GM12878 (cell line): ENCODE data around the gene LGI4. TPM values are rescaled to one million over a fixed set of nuclear protein-coding genes. Genes with fewer than 3 reads are reported as not detected.

Experiments used
- ATAC-seq: fragments of 200-7000 bp; cut with Tn5 transposase; 3 replicates; pipeline ENCODE4 v1.9.1; 2020; ENCODE audit warnings: mild to moderate bottlenecking, moderate library complexity
- BruUV-seq: library from RNA; stranded (reverse); fragments of 400-500 nt; replicated peaks from 2 replicates; lab custom pipeline; 2021; lab: Mats Ljungman, UMichigan
- CTCF ChIA-PET: fragments of 300-600 bp; sonication (Branson Sonifier 250); formaldehyde crosslinking; extraction: SDS; loops from one replicate; lab custom pipeline; 2021; ENCODE audit warnings: inconsistent platforms; lab: Yijun Ruan, JAX
- POLR2A ChIA-PET: fragments of 350-600 bp; formaldehyde crosslinking; extraction: SDS; loops from one replicate; lab custom pipeline; 2021; ENCODE audit warnings: inconsistent platforms; lab: Charles Lee
- RAD21 ChIA-PET: fragments of 300-600 bp; sonication (Branson Sonifier 250); formaldehyde crosslinking; loops from one replicate; lab custom pipeline; 2023; ENCODE audit warnings: antibody characterized with exemption; ENCODE audit not compliant: unreplicated experiment; lab: Charles Lee
- SMC1A ChIA-PET: fragments of 300-600 bp; sonication (Branson Sonifier 250); formaldehyde crosslinking; loops from one replicate; lab custom pipeline; 2023; ENCODE audit not compliant: unreplicated experiment, uncharacterized antibody; lab: Charles Lee
- DNase-seq: peaks from one replicate; pipeline ENCODE4 v3.0.0-alpha.2; 2011; ENCODE audit warnings: low read depth, low spot score
- FAIRE-seq: peaks from 3 replicates; lab custom pipeline; 2011; peaks lifted over from hg19 to GRCh38; lab: Jason Lieb, UNC
- H2AFZ ChIP-seq: 2 replicates; pipeline ENCODE4 v1.6.0; 2011; ENCODE audit warnings: low read depth, low read length, control low read depth; ENCODE audit not compliant: control insufficient read depth
- H3K27ac ChIP-seq: 2 replicates; pipeline ENCODE4 v1.5.1; 2011; ENCODE audit warnings: control low read depth; ENCODE audit not compliant: control insufficient read depth, insufficient read depth
- H3K27me3 ChIP-seq, 2 experiments: replicated peaks in 1 of 2; 2 replicates each; pipeline versions ENCODE4 v1.6.0 to v1.6.1; 2011; ENCODE audit warnings: low read length in 1 of 2; ENCODE audit not compliant: control insufficient read depth in 2 of 2, insufficient read depth in 2 of 2
- H3K36me3 ChIP-seq, 2 experiments: 2 replicates each; pipeline ENCODE4 v1.5.1; 2011; ENCODE audit warnings: low read length in 1 of 2; ENCODE audit not compliant: control insufficient read depth in 2 of 2, insufficient read depth in 2 of 2
- H3K4me1 ChIP-seq: 2 replicates; pipeline ENCODE4 v1.6.1; 2011; ENCODE audit warnings: mild to moderate bottlenecking, low read length, moderate library complexity, mixed read lengths; ENCODE audit not compliant: control insufficient read depth, insufficient read depth
- H3K4me2 ChIP-seq: 2 replicates; pipeline ENCODE4 v1.6.0; 2011; ENCODE audit warnings: control low read depth; ENCODE audit not compliant: control insufficient read depth, insufficient read depth
- H3K4me3 ChIP-seq: fragments of 200-600 bp; sonication (generic); 2 replicates; pipeline ENCODE4 v1.5.1; 2016
- H3K79me2 ChIP-seq: 2 replicates; pipeline ENCODE4 v1.6.0; 2011; ENCODE audit warnings: low read length; ENCODE audit not compliant: control insufficient read depth, insufficient read depth
- H3K9ac ChIP-seq: 2 replicates; pipeline ENCODE4 v1.8.0; 2011; ENCODE audit warnings: low read length, control low read depth, mixed read lengths; ENCODE audit not compliant: control insufficient read depth, insufficient read depth
- H3K9me3 ChIP-seq: replicated peaks from 3 replicates; pipeline ENCODE4 v1.5.1; 2011; ENCODE audit warnings: mild to moderate bottlenecking, low read length; ENCODE audit not compliant: control insufficient read depth, insufficient read depth
- H4K20me1 ChIP-seq: 2 replicates; pipeline ENCODE4 v1.6.0; 2011; ENCODE audit not compliant: control insufficient read depth, insufficient read depth
- CTCF ChIP-seq, 3 experiments: IDR thresholded peaks in 2 of 3; conservative IDR thresholded peaks in 1 of 3; 2 replicates each; pipeline ENCODE4 v1.5.1; 2011; ENCODE audit warnings: low read depth in 3 of 3, low read length in 3 of 3, mild to moderate bottlenecking in 3 of 3, control low read depth in 2 of 3, moderate library complexity in 2 of 3, inconsistent platforms in 1 of 3, mixed read lengths in 1 of 3; ENCODE audit not compliant: control insufficient read depth in 2 of 3, insufficient read depth in 1 of 3; ENCODE audit errors: extremely low read depth in 1 of 3
- EED ChIP-seq: sonication (generic); IDR thresholded peaks from 2 replicates; pipeline ENCODE4 v1.6.1; 2016; ENCODE audit warnings: antibody characterized with exemption, low read depth
- MEF2A ChIP-seq: IDR thresholded peaks from 2 replicates; pipeline ENCODE4 v1.6.1; 2011; ENCODE audit warnings: low read depth, mild to moderate bottlenecking, low read length, moderate library complexity; ENCODE audit not compliant: insufficient read depth
- RAD21 ChIP-seq: IDR thresholded peaks from 2 replicates; pipeline ENCODE4 v1.6.1; 2011; ENCODE audit warnings: mild to moderate bottlenecking, low read depth, low read length, moderate library complexity; ENCODE audit not compliant: insufficient read depth
- SMC3 ChIP-seq: IDR thresholded peaks from 2 replicates; pipeline ENCODE4 v1.6.1; 2011; ENCODE audit warnings: low read length, improper control_type of control experiment, borderline replicate concordance
- YY1 ChIP-seq: IDR thresholded peaks from 2 replicates; pipeline ENCODE4 v1.6.1; 2011; ENCODE audit warnings: low read depth, mild to moderate bottlenecking, low read length
- ZBED1 ChIP-seq: IDR thresholded peaks from 2 replicates; pipeline ENCODE4 v1.6.1; 2016; ENCODE audit warnings: borderline replicate concordance
- WGBS: methylation state at CpG from one replicate; pipeline ENCODE4 v1.1.6; 2016; ENCODE audit warnings: low lambda C conversion rate; ENCODE audit not compliant: insufficient replicate concordance, insufficient coverage; ENCODE audit errors: missing lambda C conversion rate; 5-methylcytosine and 5-hydroxymethylcytosine counted together
- in situ Hi-C: fragments of 300-500 bp; cut with MboI; formaldehyde crosslinking; loops from 9 replicates; pipeline ENCODE4 v1.14.3; 2018; ENCODE audit warnings: mixed read lengths
- intact Hi-C: fragments of 100-400 bp; cut with micrococcal nuclease; formaldehyde crosslinking; loops from one replicate; pipeline ENCODE4 v1.14.2; 2022; ENCODE audit not compliant: unreplicated experiment
- polyA plus RNA-seq, 11 experiments: library from polyadenylated mRNA; depleted of rRNA in 4 of 11; unstranded in 6 of 11; stranded (reverse) in 5 of 11; fragments of >200 nt; fragmentation: Nextera tagmentation in 4 of 11; fragmentation: Illumina TruSeq in 1 of 11; extraction: Ambion mirVana in 4 of 11; extraction: Trizol in 1 of 11; gene quantifications; 1 replicate in 1 of 11; 2 replicates in 10 of 11; pipeline versions ENCODE4 v1.2.1 to v1.2.3, GENCODE V29; 2011 to 2016; ENCODE audit warnings: inconsistent platforms in 2 of 11, missing spikeins in 2 of 11, low read depth in 1 of 11
- total RNA-seq, 4 experiments: library from RNA; depleted of rRNA in 3 of 4; stranded (reverse); fragments of >200 nt in 3 of 4; fragmentation: Illumina TruSeq in 1 of 4; extraction: Trizol in 1 of 4; gene quantifications; 2 replicates each; pipeline versions ENCODE4 v1.2.1 to v1.2.3, GENCODE V29; 2013 to 2021

Gene LGI4
- total and polyA plus RNA-seq, 10 of the 15 experiments (the other 5 are each of a cell fraction or from before 2014, with no cell fraction given): 0.11 TPM; not detected in 9

GRCh38 chr19:35142606-35143230 lies 7.9 kb upstream of the LGI4 start:
- Histone ChIP-seq H3K79me2 (no peaks in the 10 kb centered on the region), H3K27ac (no peak overlapping the region), H2AFZ (no peak overlapping the region), H3K4me1 (peaks cover 13% of the 10 kb centered on the region), H3K4me2 (peak overlapping the region; percentile 44; the same call in 1 of the 2 replicates), H3K9me3 (no peaks in the 10 kb centered on the region), H4K20me1 (no peaks in the 10 kb centered on the region), H3K9ac (no peak overlapping the region), H3K4me3 (peak overlapping the region; percentile 27; the same call in 1 of the 2 replicates), H3K27me3 (peaks cover 2 to 5% of the 10 kb centered on the region in 2 experiments; a peak in 2 of 4 replicates), H3K36me3 (no peaks in the 10 kb centered on the region)
- RAD21 ChIA-PET: interaction anchor here (0.6 to 3.0 kb wide), 16 partner anchors 11 to 366 kb away, joined by 3 to 31 read pairs (median 5); partner anchors contain the start of gene FXYD5
- BruUV-seq: no TSS peak
- peak; percentile 24 to 57 (median 56); a peak in 4 of 6 replicates for TF ChIP-seq CTCF (IDR thresholded peaks at IDR 0.05 in 2 of 3, conservative IDR thresholded peaks at IDR 0.05 in 1 of 3; ENCODE audit: control insufficient read depth in 2 of 3, extremely low read depth in 1 of 3, insufficient read depth in 1 of 3, low read depth in 3 of 3, low read length in 3 of 3)
- peak; percentile 62 for TF ChIP-seq RAD21
- TF ChIP-seq EED: peak; percentile 15; the same call in 1 of the 2 replicates
- TF ChIP-seq ZBED1: no peak
- TF ChIP-seq SMC3: peak; percentile 34; the same call in 1 of the 2 replicates
- 0 out of 2 replicates have a peak, but pooled peaks have one; percentile 36 for TF ChIP-seq YY1
- no peak for TF ChIP-seq MEF2A
- WGBS: 4% methylated on average over 9 of the region's 46 CpGs
- CTCF ChIA-PET: interaction anchor here (0.6 to 3.3 kb wide), 28 partner anchors 11 to 368 kb away, joined by 3 to 41 read pairs (median 7); partner anchors contain the start of genes FXYD3 and FXYD5
- no peak for DNase-seq
- in situ Hi-C loops (no loop called here), intact Hi-C loops (loop anchor here (5.0 kb wide), 1 partner anchor 105 kb away; the partner anchor contains the start of gene LSR)
- SMC1A ChIA-PET: interaction anchor here (1.2 to 2.4 kb wide), 10 partner anchors 12 to 212 kb away, joined by 3 to 17 read pairs (median 5); partner anchors contain the start of gene FXYD5
- ATAC-seq: peak; percentile 55
- no peak for FAIRE-seq
- POLR2A ChIA-PET: interaction anchor here (0.5 to 0.7 kb wide), 3 partner anchors 51 to 105 kb away, joined by 3 to 6 read pairs (median 4); no protein-coding TSS in a partner anchor
